ENCODE measurements around the gene ABCB10.

Gene ABCB10

DNA sequence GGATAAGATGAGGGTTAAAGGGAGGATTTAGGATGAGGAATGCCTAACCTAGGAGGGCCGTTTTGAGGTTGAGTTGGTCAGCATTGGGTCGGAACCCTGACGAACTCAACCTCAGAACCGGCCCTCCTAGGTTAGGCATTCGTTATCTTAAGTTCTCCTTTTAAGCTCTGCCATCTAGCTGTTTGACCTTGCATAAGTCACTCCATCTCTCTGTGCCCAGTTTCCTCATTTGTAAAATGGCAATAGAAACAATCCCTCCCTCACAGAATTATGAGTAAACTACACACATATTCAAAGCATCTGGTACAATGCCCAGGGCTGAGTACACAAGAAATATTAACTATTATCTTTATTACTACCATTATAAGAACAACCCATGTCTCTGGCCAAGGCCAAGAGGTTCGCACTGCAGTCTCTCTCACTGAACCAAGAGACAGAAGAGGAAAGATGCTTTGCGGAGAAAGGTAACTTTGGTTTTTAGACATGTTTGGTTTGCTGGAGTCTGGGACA is 4.8 kb downstream of the ABCB10 start:
- Histone ChIP-seq H3K4me1 (ENCODE audit: control insufficient read depth, insufficient read depth, low read length) (peaks cover 21% of the 10 kb centered on the region), H3K4me3 (ENCODE audit: low read depth, low read length) (no peak overlapping the region), H3K9ac (ENCODE audit: low read length) (no peak overlapping the region), H3K36me3 (ENCODE audit: control insufficient read depth, insufficient read depth, low read length) (peaks cover 6% of the 10 kb centered on the region), H3K27ac (ENCODE audit: low read depth, low read length) (no peak overlapping the region), H3K27me3 (ENCODE audit: control insufficient read depth, insufficient read depth, low read length) (no peaks in the 10 kb centered on the region), H3K9me3 (ENCODE audit: control insufficient read depth, insufficient read depth, low read depth, low read length) (no peaks in the 10 kb centered on the region)

DNA sequence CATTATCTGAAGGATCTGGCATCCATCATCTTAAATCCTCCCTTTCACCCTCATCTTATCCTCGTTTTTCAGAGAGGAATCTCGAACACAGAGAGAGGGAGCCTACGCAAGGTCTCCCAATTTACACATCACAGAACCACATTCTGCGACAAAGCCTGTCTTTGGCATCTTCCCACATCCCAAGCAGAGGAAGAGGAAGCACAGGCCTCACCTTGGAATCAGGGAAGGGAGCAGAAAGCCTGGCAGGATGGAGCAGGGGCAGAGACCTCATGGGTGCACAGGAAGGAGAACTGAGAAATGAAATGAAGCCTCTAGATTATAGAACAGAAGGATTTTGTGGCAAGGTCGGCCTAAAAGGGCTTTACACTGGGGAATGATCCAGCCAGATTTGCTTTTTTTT is 5.8 kb downstream of the ABCB10 start:
- Histone ChIP-seq H3K4me1 (ENCODE audit: control insufficient read depth, insufficient read depth, low read length) (peaks cover 21% of the 10 kb centered on the region), H3K27me3 (ENCODE audit: control insufficient read depth, insufficient read depth, low read length) (no peaks in the 10 kb centered on the region), H3K9me3 (ENCODE audit: control insufficient read depth, insufficient read depth, low read depth, low read length) (no peaks in the 10 kb centered on the region), H3K27ac (ENCODE audit: low read depth, low read length) (no peak overlapping the region), H3K4me3 (ENCODE audit: low read depth, low read length) (no peak overlapping the region), H3K36me3 (ENCODE audit: control insufficient read depth, insufficient read depth, low read length) (peaks cover 7% of the 10 kb centered on the region), H3K9ac (ENCODE audit: low read length) (no peak overlapping the region)

DNA sequence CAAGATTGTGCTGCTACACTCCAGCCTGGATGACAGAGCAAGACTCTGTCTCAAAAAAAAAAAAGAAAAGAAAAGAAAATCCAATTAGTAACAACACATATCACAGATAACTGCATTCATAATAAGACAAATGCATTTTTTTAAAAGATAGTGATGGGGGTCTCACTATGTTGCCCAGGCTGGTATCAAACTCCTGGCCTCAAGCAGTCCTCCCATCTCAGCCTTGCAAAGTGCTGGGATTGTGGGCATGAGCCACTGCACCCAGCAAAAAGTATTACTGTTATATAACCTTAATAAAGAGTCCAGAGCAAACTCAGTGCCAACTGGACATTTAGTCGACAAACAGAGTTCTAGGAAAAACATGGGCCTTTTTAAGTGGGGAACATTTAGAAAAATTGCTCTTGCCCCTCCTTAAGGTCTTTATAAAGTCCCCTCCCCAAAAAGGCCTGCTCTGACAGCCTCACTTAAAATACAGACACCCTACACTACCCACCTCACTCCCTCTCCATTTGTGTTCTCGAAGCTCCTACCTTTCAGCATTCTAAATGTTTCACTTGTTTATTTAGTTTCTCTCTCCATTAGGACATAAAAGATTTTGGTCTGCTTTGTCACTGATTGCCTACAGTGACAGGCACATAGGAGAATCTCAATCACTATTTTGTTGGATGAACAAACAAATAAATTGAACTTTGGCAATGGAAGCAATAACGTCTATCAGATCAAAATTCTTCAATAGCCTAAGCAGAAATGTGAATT is 7.5 kb downstream of the ABCB10 start:
- no peak overlapping the region for H3K4me3 ChIP-seq (ENCODE audit: low read depth, low read length)
- H3K9ac ChIP-seq (ENCODE audit: low read length) = no peak overlapping the region
- peaks cover 9% of the 10 kb centered on the region; the same call in 1 of the 2 replicates for H3K4me1 ChIP-seq (ENCODE audit: control insufficient read depth, insufficient read depth, low read length)
- H3K27ac ChIP-seq (ENCODE audit: low read depth, low read length) = no peak overlapping the region
- H3K27me3 ChIP-seq (ENCODE audit: control insufficient read depth, insufficient read depth, low read length) = no peaks in the 10 kb centered on the region
- H3K36me3 ChIP-seq (ENCODE audit: control insufficient read depth, insufficient read depth, low read length) = peaks cover 17% of the 10 kb centered on the region
- H3K9me3 ChIP-seq (ENCODE audit: control insufficient read depth, insufficient read depth, low read depth, low read length) = no peaks in the 10 kb centered on the region

DNA sequence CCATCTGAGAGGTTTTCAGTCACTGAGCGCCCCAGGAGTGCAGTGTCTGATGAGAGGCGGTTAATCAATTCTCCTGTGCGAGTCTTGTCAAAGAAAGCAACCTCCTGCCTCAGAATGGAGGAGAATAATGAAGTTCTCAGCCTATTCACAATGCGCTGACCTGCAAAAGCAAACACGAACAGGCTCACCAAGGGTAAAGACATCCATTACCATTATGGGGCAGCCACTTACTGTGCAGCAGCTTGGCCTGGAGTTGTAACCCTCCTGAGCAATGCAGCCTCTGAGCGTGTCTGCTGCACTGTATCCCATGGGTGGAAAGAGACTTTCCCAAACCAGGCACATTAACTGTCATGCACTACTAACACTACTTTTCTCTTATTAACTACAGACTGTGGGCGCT is 11.0 kb downstream of the ABCB10 start:
- Histone ChIP-seq H3K36me3 (ENCODE audit: control insufficient read depth, insufficient read depth, low read length) (peaks cover 30% of the 10 kb centered on the region), H3K4me1 (ENCODE audit: control insufficient read depth, insufficient read depth, low read length) (no peaks in the 10 kb centered on the region), H3K9ac (ENCODE audit: low read length) (no peak overlapping the region), H3K9me3 (ENCODE audit: control insufficient read depth, insufficient read depth, low read depth, low read length) (no peaks in the 10 kb centered on the region), H3K4me3 (ENCODE audit: low read depth, low read length) (no peak overlapping the region), H3K27me3 (ENCODE audit: control insufficient read depth, insufficient read depth, low read length) (no peaks in the 10 kb centered on the region), H3K27ac (ENCODE audit: low read depth, low read length) (no peak overlapping the region)

DNA sequence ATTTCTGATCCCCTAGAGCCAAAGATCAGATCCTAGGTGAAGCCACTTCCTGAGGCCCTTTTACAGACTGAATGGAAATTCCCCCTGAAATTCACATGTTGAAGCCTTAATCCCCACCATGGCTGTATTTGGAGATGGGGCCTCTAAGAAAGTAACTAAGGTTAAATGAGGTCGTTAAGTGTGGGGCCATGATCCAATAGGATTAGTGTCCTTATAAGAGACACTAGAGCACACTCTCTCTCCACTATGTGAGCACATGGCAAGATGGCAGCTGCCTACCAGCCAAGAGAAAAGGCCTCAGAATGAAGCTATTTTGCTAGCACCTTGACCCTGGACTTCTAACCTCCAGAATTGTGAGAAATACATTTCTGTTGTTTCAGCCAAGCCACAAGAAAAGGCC is 13.9 kb downstream of the ABCB10 start:
- no peaks in the 10 kb centered on the region for H3K9me3 ChIP-seq (ENCODE audit: control insufficient read depth, insufficient read depth, low read depth, low read length)
- H3K36me3 ChIP-seq (ENCODE audit: control insufficient read depth, insufficient read depth, low read length) = peaks cover 48% of the 10 kb centered on the region
- H3K9ac ChIP-seq (ENCODE audit: low read length) = no peak overlapping the region

DNA sequence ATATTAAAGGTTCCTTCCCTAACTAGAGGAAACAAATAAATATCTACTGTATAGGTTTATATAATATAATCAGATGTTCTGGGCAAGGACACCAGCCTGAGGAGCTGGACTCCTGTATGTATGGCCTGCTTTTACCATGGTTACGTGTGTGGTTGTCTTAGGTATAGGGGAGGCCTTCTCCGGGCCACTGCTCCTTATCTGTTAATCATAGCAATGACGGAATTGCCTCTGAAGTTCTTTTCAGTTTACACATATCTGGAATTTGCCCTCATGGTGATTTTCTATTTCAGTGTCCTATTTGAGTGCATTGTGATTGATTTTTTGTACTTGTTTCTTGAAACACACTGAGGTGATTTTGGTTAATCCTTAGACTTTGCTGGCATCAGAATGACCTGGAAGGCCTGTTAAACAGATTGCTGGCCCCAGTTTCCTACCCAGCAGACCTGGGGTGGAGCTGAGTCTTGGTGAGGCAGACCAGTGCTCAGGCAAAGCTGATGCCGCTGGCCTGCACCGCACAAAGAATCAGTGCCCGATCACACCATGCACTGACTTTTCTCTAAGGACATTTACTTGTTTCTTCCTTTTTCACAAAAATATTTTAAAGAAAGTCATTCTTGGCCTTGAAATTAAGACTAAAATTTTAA is 18.5 kb downstream of the ABCB10 start:
- H3K27me3 ChIP-seq (ENCODE audit: control insufficient read depth, insufficient read depth, low read length) = no peaks in the 10 kb centered on the region
- no peaks in the 10 kb centered on the region for H3K9me3 ChIP-seq (ENCODE audit: control insufficient read depth, insufficient read depth, low read depth, low read length)
- no peak overlapping the region for H3K4me3 ChIP-seq (ENCODE audit: low read depth, low read length)
- H3K9ac ChIP-seq (ENCODE audit: low read length) = no peak overlapping the region
- no peaks in the 10 kb centered on the region for H3K4me1 ChIP-seq (ENCODE audit: control insufficient read depth, insufficient read depth, low read length)
- no peak overlapping the region for H3K27ac ChIP-seq (ENCODE audit: low read depth, low read length)
- H3K36me3 ChIP-seq (ENCODE audit: control insufficient read depth, insufficient read depth, low read length) = peaks cover 52% of the 10 kb centered on the region

More for the DNA sequence above, 13.9 kb downstream of the ABCB10 start:
- no peak overlapping the region for H3K27ac ChIP-seq (ENCODE audit: low read depth, low read length)
- no peaks in the 10 kb centered on the region for H3K4me1 ChIP-seq (ENCODE audit: control insufficient read depth, insufficient read depth, low read length)
- H3K27me3 ChIP-seq (ENCODE audit: control insufficient read depth, insufficient read depth, low read length) = no peaks in the 10 kb centered on the region
- no peak overlapping the region for H3K4me3 ChIP-seq (ENCODE audit: low read depth, low read length)

DNA sequence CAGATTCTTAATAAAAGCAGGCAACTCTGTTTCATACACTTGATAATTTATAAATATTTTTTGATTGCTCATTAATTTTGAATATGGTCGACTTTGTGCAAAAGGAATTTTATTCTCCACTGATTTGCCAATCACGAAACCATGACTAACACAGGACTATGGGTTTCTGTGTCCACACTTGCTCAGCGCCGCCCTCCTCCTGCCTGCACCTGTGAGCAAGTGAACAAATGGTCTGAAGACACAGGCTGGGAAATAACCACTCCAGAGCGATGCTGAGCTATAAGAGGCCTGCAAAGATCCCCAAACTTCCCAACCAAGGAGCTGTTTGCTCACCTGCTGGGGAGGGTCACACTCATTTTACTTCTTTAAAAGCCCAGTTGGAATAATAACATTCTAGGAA is 19.6 kb downstream of the ABCB10 start:
- Histone ChIP-seq H3K9me3 (ENCODE audit: control insufficient read depth, insufficient read depth, low read depth, low read length) (no peaks in the 10 kb centered on the region), H3K4me3 (ENCODE audit: low read depth, low read length) (no peak overlapping the region), H3K27ac (ENCODE audit: low read depth, low read length) (no peak overlapping the region), H3K36me3 (ENCODE audit: control insufficient read depth, insufficient read depth, low read length) (peaks cover 48% of the 10 kb centered on the region), H3K4me1 (ENCODE audit: control insufficient read depth, insufficient read depth, low read length) (no peaks in the 10 kb centered on the region), H3K27me3 (ENCODE audit: control insufficient read depth, insufficient read depth, low read length) (no peaks in the 10 kb centered on the region), H3K9ac (ENCODE audit: low read length) (no peak overlapping the region)

DNA sequence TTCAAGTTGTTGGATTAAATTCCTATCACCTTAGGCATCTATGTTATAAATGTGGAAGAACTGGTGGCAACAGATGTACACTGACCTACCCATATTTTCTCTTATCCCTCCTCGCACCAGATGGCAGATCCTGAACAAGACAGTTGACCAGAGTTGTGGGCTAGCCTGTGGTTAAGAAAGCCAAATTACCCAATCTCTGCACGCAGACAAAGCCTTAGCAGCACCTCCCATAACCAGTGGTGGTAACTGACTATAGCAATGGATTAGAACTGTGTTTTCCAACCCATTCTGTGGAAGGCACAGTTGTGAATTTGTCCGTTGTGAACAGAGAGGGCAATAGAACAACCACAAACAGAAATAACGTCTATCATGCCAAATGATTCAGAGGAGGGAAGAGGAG is 20.6 kb downstream of the ABCB10 start:
- Histone ChIP-seq H3K27me3 (ENCODE audit: control insufficient read depth, insufficient read depth, low read length) (no peaks in the 10 kb centered on the region), H3K36me3 (ENCODE audit: control insufficient read depth, insufficient read depth, low read length) (peaks cover 48% of the 10 kb centered on the region), H3K27ac (ENCODE audit: low read depth, low read length) (no peak overlapping the region), H3K4me3 (ENCODE audit: low read depth, low read length) (no peak overlapping the region), H3K9me3 (ENCODE audit: control insufficient read depth, insufficient read depth, low read depth, low read length) (no peaks in the 10 kb centered on the region), H3K4me1 (ENCODE audit: control insufficient read depth, insufficient read depth, low read length) (no peaks in the 10 kb centered on the region), H3K9ac (ENCODE audit: low read length) (no peak overlapping the region)

DNA sequence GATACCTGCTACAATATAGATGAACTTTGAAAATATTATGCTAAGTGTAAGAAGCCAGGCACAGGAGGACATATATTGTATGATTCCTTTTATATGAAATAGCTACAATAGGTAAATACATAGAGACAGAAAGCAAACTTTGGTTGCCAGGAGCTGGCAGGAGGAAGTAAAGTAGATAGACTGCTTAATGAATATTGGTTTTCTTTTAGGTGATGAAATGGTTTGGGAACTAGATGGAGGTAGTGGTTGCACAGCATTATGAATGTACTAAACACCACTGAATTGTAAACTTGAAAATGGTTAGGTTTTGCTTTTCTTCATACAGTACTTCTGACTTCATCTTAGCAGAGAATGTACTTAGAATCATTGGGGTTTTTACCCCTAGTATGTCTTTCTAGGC is 21.5 kb downstream of the ABCB10 start:
- no peaks in the 10 kb centered on the region for H3K27me3 ChIP-seq (ENCODE audit: control insufficient read depth, insufficient read depth, low read length)
- no peak overlapping the region for H3K9ac ChIP-seq (ENCODE audit: low read length)
- no peaks in the 10 kb centered on the region for H3K9me3 ChIP-seq (ENCODE audit: control insufficient read depth, insufficient read depth, low read depth, low read length)
- no peak overlapping the region for H3K4me3 ChIP-seq (ENCODE audit: low read depth, low read length)
- no peaks in the 10 kb centered on the region for H3K4me1 ChIP-seq (ENCODE audit: control insufficient read depth, insufficient read depth, low read length)
- H3K27ac ChIP-seq (ENCODE audit: low read depth, low read length) = no peak overlapping the region
- H3K36me3 ChIP-seq (ENCODE audit: control insufficient read depth, insufficient read depth, low read length) = peaks cover 47% of the 10 kb centered on the region

DNA sequence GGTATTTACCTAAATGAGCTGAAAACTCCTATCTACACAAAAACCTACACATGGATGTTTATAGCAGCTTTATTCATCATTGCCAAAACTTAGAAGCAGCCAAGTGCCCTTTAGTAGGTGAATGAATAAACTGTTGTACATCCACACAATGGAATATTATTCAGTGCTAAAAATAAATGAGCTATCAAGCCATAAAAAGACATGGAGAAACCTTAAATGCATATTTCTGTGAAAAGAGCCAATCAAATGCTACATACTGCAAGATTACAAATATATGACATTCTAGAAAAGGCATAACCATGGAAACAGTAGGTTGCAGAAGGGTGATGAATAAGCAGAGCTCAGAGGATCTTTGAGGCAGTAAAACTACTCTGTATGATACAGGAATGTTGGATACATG is 23.3 kb downstream of the ABCB10 start:
- H3K9ac ChIP-seq (ENCODE audit: low read length) = no peak overlapping the region
- H3K27ac ChIP-seq (ENCODE audit: low read depth, low read length) = no peak overlapping the region
- H3K9me3 ChIP-seq (ENCODE audit: control insufficient read depth, insufficient read depth, low read depth, low read length) = no peaks in the 10 kb centered on the region
- no peaks in the 10 kb centered on the region for H3K27me3 ChIP-seq (ENCODE audit: control insufficient read depth, insufficient read depth, low read length)
- H3K4me1 ChIP-seq (ENCODE audit: control insufficient read depth, insufficient read depth, low read length) = no peaks in the 10 kb centered on the region
- H3K36me3 ChIP-seq (ENCODE audit: control insufficient read depth, insufficient read depth, low read length) = peaks cover 52% of the 10 kb centered on the region
- no peak overlapping the region for H3K4me3 ChIP-seq (ENCODE audit: low read depth, low read length)

DNA sequence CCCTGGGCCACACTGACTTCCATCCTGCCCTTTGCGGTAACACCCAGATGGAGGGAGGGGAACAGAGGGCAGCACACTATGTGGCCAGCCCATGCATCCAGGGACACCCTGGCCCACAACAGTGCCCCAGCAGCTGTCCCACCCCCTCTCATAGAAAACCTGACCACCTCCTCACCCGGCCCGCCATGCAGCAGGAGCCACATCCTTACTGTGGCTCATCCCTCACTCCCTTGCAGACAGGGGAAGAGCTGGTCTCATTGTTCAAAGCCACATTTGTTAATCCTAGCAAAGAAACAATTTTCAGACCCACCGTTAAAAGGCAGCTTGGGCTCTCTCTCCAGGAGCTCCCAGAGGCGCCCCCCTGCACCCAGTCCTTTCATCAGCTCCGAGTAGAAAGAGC is 27.2 kb downstream of the ABCB10 start:
- H3K36me3 ChIP-seq (ENCODE audit: control insufficient read depth, insufficient read depth, low read length) = peaks cover 47% of the 10 kb centered on the region
- H3K9me3 ChIP-seq (ENCODE audit: control insufficient read depth, insufficient read depth, low read depth, low read length) = no peaks in the 10 kb centered on the region
- H3K27me3 ChIP-seq (ENCODE audit: control insufficient read depth, insufficient read depth, low read length) = no peaks in the 10 kb centered on the region
- H3K4me1 ChIP-seq (ENCODE audit: control insufficient read depth, insufficient read depth, low read length) = no peaks in the 10 kb centered on the region
- H3K9ac ChIP-seq (ENCODE audit: low read length) = no peak overlapping the region
- no peak overlapping the region for H3K27ac ChIP-seq (ENCODE audit: low read depth, low read length)
- H3K4me3 ChIP-seq (ENCODE audit: low read depth, low read length) = no peak overlapping the region
